GM18870 (cell line): Measurements from ENCODE around the gene GALNT9.
"Not testable (repeated sequence)": the region's sequence is repeated elsewhere in the genome, so short reads cannot be mapped to it uniquely, and the experiment has no call there.

Source experiments
- ATAC-seq: cut with Tn5 transposase; IDR thresholded peaks from one replicate; pipeline ENCODE4 v1.9.1; 2021; ENCODE audit warnings: moderate library complexity; ENCODE audit not compliant: unreplicated experiment

The GALNT9 gene

DNA sequence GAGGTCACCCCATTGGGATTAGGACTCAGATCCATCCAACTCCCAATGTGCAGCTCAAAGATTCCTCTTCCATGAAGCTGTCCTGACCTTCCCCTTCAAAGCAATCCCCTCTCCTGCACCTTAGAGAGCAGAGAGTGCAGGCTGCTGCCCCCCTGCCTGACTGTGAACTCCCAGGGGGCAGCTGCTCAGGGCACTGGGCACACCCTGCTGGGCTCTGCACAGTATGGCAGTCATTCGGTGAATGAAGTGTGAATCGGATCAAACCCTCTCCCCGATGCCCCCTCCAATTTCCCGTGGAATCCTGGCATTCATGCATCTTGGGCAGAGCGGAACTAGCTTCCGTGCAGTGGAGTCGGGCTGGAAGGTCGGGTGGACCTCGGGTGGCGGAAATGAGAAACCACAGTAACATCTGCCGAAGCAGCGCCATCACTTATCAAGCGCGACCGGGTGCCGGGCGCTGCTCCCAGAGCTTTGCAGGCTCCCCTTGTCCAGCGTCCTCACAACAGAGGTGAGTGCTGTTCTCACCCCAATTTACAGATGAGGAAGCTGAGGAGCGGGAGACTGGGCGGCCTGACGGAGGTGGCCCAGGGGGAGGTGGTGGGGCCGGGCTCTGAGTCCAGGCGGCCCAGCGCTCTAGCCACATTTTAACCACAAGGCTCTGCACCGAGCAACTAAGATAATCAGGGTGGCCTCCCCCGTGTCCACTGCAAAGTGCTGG lies 14.7 kb downstream of the GALNT9 start:
- no peak for ATAC-seq

DNA sequence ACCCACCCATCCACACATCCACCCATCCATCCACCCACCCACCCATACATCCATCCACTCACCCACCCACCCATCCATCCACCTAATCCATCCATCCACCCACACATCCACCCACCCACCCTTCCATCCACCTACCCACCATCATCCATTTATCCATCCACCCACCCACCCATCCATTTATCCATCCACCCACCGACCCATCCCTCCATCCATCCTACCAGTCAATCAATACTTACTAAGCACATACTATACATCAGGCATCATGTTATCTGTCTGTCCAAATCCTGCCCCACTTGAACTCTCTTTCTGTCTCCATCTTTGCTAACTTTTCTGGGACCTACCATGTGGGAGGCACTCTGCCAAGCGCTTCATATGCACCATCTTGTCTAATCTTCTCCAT lies 15.4 kb downstream of the GALNT9 start:
- no peak for ATAC-seq

DNA sequence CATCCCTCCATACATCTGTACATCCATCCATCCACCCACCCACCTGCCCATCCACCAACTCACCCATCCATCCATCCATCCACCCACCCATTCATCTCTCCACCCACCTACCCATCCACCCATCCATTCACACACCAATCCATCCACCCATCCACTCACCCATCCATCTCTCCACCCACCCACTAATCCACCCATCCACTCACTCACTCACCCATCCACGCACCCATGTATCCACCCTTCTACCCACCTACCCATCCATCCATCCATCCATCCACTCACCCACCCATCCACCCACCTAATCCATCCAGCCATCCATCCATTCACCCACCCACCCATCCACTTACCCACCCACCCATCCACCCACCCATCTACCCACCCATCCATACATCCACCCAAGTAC lies 16.2 kb downstream of the GALNT9 start:
- no peak for ATAC-seq

DNA sequence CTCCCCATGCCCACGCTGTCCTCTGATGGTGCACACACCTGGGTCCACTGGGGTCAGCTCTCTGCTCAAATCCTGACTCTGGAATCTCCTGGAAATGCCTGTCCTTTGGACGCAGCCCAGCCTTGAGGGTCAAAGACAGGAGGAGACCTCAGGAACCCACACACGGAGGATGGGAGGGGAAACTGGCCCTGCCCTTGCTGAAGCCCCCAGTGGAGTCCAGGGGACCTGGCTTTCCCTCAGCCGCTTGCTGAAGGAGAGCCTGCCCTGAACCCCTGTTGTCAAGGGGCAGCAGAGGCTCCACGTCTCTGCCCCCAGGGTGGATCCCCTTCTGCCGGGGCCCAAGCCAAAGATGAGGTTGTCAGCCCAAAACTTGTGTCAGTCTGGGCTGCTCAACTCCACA lies 16.9 kb downstream of the GALNT9 start:
- ATAC-seq: no peak

DNA sequence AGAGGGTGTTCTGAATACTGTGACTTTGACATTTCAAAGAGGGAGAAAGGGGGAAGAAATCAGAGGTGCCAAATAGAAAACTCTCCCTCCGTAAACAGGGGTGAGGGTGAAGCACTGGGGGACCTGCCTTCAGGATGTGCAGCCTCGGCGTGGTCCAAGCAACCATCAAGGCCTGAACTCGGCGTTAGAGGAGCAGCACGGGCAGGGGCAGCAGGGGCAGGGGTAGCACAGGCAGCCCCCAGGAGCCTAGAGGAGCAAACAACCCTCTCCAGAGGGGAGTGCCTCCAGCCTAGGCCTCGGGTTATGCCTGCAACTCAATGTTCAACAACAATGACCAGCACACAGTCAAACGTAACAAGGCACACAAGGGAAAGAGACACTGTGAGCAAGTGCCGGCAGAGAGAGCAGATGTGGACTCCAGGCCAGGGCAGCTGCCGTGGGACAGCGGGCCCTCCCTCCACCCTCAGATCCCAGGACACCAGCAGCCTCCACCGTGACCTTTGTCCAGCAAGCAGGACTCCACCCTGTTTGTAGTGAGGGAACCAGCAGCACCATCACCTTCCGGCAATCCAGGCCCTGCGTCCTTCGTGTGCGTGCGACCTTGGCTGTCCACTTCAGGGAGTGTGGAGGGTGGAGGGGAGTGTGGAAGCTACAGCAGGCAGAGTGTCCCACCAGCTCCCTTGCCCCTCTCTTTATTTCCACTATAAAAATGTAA lies 18.0 kb downstream of the GALNT9 start:
- no peak for ATAC-seq

DNA sequence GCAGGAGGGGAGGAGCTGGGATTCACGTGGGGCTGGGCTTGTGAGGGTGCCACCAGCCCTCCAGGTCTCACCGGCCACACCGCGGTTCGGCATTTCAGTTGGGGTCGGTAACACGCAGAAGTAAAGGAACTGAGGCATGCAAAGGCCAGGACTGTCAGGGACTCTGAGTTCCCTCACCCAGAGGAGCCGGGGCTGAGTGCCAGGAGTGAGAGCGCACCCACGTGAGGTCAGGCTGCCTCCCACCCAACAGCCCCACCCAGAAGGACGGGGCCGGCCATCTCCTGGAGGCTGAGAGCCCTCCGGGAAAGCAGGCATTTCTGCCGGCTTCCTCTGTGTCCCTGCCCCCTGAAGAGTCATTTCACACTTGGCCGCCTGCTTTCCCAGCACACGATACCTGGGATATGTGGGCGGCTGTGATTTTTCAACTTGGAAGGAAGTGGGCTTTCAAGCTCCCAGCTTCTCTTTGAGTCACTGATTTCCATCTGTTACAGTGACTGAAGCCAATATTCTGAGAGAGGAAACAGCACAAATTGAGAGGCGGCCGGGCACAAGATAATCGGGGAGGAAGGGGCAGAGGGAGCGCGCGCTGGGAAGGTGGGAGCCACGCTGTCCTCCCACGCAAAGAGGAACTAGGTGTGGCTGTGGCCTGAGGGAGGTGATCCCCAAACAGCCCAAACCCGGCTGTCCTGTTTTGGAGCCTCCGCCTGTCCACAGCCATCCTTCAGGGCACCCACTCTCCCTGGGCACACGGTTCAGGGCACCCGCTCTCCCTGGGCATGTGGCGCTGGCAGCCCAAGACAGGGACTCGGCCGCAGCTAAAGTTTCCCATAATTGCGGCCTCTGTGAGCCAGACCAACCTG lies 19.0 kb downstream of the GALNT9 start:
- no peak for ATAC-seq

DNA sequence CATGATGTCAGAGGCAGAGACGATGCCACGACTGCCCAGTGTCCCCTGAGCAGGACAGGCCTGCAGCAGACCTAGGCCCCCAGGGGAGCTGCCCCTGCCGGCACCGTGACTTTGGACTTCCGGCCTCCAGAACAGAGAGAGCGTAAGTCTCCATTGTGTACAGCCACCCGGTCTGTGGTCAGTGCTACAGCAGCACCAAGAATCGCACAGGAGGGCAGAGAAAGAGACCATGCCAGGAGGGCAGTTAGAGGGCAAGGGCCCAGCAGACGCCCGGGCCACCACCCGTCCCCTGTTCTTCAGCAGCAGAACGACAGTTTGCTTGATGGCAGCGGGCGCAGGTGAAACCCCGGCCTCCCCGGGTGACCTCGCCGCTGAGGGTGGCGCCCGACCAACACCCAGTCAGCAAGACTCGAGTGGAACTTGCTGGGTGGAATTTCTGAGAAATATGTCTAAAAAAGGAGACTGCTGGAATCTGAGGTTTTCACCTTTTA lies 19.7 kb downstream of the GALNT9 start:
- no peak for ATAC-seq

DNA sequence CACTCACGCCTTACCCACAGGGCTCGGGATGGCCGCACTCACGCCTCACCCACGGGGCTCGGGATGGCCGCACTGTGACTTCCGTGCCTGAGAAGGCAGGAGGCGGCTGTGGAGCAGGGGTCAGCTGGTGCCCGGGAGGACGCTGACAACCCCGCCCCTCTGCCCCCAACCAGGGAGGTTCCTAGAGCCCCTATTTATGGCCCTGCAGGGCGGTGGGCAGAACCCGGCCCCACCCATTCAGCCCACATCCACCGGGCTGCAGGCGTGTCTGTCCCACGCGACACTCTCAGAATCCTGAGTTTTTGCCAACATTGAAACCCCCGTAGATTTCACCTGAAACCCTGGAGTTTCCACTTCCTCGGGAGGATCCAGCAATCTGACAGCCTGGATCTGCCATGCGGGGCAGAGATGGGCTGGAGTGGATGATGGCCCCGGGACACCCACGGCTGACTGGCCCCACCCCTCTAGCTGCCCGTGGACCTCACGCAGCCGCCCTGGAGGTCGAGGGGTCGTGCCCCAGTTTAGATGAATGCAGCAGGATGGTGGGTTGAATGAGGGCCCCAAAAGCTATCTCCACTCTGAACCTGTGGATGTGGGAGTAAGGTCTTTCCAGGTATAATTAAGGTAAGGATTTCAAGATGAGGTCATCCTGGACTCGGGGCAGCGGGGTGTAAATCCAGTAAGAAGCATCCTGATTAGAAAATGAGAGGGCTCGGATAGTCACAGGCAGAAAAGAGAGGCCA lies 20.4 kb downstream of the GALNT9 start:
- ATAC-seq: no peak

DNA sequence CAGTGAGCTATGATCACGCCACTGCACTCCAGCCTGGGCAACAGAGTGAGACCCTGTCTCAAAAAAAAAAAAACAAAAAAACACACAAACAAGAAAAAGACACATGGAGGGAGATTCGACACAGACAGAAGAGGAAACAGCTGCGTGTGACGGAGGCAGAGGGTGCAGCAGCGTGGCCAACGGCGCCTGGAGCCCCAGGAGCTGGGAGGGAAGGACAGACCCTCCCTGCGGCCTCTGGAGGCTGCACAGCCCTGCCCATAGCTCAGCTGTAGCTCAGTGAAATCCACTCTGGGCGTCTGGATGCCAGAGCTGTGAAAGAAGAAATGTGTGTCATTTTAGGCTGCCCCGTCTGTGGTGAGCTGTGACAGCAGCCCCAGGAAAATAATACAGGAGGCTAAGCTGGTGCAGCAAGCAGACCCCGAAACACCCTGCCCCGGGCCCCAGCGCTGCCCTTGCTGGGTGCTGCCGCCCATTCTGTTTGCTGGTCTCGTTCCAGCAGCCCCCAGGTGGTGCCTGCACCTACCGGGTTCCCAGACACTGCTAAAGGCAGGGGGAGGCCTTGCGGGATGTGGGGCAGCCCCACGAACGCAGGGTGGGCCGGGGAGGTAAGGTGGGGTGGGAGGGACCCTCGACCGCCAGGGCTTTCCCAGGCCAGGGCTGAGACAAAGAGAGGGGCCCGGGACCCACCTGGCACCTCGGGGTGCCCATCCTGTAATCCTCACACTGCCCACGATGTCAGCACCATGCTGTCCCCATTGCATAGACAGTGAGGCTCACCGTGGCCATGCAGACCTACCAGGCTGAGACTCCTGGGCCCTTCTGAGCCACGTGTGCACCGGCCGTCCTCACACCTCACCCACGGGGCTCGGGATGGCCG lies 21.2 kb downstream of the GALNT9 start:
- no peak for ATAC-seq

DNA sequence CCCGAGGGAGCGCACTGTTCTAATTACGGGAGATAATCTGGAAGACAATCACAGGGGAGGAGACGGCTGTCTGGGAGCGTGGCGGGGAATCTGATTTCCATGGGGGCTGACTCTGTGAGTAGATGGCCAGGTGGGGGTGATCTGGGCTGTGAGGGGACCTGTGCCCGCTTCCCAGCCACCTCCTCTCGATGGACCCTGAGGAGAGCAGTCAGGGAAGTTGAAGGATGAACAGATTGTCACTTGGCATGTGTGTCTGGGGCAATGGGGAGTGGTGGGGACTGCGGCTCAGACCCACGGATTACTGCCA lies 22.6 kb downstream of the GALNT9 start:
- no peak for ATAC-seq

DNA sequence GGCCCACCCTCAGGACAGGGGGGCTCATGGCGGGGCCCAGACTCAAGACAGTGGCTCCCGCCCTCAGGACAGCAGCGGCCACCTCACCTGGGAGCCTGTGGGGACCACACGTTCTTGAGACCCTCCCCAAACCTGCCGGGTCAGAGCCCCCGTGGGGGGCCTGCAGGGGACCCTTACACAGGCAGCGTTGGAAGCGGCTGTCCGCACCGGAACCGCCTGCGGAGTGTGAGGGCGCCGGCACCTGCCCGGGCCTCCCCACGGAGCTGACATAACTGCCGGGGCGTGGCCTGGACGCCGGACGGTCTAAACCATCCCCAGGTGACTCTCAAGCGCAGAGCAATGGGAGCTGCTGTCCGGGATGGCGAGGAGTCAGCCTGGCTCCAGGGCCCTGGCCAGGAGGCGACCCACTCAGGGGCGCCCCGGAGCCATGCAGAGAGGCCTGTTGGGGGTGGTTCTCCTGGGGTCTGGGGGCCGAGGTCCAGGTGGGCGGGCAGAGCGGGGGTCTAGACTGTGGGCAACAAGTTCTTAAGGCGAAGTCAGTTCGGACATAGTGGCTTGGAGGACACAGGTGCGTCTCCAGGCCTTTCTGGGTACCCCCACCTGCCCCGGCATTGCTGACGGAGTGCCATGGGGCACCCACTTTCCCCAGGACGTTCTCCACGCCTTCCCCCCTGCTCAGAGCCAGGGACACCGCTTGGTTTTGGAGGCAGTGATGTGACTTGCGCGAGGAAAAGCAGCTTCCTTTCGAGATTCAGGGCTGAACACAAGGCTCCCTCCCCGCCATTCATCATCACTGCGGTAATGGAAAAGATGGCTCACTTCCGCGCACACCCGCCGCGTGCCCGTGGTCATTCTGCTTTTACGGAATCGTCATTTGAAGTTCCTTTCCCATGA lies 23.2 kb downstream of the GALNT9 start:
- no peak for ATAC-seq

DNA sequence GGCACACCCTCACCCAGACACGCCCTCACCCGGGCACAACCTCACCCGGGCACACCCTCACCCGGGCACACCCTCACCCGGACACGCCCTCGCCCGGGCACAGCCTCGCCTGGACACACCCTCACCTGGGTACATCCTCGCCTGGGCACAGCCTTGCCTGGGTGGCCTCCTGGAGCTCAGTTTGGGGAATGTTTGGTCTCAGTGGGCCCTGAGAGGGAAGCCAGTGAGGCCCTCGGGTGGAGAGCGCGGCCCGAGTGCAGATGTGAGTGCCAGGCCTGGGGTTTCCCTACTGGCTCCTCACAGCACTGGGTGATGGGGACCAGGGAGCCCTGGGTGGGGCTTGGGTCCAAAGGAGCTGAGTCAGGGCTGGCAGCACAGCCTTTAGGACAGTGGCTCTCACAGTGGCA lies 23.8 kb downstream of the GALNT9 start:
- ATAC-seq: no peak

DNA sequence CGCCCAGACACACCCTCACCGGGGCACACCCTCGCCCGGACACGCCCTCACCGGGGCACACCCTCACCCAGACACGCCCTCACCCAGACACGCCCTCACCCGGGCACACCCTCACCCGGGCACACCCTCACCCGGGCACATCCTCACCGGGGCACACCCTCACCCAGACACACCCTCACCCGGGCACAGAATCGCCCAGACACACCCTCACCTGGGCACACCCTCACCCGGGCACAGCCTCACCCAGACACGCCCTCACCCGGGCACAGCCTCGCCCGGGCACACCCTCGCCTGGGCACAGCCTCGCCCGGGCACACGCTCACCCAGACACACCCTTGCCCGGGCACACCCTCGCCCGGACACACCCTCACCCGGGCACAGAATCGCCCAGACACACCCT lies 24.5 kb downstream of the GALNT9 start:
- not testable (repeated sequence) for ATAC-seq

DNA sequence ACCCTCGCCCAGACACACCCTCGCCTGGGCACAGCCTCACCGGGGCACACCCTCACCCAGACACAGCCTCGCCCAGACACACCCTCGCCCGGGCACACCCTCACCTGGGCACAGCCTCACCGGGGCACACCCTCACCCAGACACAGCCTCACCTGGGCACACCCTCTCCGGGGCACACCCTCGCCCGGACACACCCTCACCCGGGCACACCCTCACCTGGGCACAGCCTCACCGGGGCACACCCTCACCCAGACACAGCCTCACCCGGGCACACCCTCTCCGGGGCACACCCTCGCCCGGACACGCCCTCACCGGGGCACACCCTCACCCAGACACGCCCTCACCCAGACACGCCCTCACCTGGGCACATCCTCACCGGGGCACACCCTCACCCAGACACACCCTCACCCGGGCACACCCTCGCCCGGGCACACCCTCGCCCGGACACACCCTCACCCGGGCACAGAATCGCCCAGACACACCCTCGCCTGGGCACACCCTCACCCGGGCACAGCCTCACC lies 25.5 kb downstream of the GALNT9 start:
- not testable (repeated sequence) for ATAC-seq

DNA sequence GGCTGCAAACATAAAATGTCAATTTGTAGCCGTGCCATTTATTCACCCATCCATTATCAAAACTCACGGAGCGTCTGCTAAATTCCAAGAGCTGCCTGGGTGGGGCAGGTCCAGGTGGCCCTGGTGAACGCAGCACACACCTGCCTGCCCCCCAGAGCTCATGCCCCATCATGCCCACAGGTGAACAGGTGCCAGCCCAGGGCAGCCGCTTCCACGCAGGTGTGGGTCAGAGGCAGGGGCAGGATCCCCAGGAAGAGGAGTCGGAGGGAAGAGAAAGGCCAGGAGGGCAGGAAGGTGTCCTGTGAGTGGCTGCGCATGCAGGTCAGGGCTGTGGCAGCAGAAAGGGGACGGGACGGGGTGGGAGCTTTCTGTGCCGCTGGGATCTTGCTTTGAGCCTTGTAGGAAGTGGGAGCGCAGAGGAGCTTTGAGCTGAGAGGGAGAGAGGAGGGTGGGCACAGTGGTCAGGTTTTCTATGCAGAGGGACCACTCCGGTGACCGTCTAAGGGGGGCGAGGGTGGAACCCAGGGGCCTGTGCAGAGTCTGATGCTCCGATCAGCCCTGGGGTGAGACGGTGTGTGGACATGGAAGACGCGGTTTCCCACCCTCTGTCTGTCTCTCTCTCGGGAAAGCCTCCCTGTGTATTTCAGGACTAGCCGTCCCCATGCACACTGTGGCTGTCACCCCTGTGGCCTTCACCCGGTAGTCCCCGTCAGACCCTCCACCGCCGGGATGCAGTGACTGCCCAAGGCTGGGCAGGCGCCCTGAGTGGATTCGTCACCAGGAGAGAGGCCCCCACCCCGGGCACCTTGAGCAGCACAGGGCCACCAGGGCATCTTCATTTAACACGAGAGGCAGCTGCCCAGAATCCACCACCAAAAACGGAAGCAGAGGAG lies 26.7 kb downstream of the GALNT9 start:
- no peak for ATAC-seq

DNA sequence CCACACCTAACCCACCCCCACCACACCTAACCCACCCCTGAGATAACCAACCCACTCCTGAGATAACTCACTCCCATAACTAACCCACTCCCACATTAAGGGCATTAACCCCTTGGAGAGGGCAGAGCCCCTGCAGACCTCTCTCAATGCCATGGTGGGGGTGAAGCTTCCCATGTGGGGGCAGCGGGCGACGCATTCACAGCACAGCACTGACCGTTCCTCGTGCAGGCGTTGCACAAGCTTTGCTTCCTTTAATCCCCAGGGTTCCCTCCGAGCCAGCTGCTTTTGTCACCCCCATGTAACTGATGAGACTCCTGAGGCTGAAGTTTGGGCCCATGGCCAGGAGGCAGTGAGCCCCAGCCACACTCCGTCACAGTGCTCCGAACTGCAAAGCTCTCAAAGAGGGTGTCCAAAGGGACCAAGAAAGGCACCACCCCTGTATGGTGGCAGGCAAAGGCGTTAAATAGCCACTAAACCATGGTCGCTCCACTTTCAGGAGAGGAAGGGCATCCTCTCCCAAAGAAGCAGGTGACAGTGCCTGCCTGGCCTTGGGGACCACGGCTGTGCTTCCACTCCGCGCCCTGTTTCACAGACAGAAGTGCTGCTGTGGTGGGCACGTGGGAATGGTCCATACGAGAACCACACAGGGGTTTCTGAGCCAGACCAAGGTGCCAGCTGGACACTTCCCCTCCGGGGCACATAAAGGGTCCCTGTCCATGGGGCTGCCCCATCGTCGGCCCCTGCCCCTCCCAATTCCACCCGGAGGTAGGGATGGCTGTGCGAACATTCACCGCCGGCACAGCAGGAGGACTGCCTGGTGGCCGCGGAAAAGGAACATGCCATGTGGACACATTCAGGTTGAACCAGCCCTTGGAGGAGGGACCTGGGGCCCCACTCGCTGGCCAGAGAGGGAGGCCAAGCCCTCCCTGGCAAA lies 28.3 kb downstream of the GALNT9 start:
- no peak for ATAC-seq

DNA sequence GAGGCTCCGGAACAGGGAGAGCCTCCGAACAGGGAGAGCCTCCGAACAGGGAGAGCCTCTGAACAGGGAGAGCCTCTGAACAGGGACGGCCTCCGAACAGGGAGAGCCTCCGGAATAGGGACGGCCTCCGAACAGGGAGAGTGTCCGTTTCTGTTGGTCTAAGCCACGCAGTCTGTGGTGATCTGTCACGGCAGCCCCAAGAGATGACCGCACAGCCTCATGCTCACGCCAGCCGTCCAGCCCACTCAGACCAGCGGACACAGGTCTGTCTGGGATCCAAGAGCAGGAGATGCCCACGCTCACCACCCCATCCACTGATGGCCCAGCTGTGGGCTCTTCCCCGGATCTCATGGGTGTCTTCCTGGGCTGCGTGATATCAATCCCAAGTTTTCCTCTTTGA lies 33.3 kb downstream of the GALNT9 start:
- no peak for ATAC-seq
